PC-3 (cell line): Measurements from ENCODE around the gene IFI27L1.

ENCODE experiments used
- CTCF ChIP-seq: fragments of 300-600 bp; sonication (generic); conservative IDR thresholded peaks from 2 replicates; pipeline ENCODE4 v1.5.1; 2017; ENCODE audit warnings: antibody characterized with exemption, low read depth, mild to moderate bottlenecking, low read length
- EZH2 ChIP-seq: fragments of 300-600 bp; sonication (generic); IDR thresholded peaks from one replicate; pipeline ENCODE4 v1.6.1; 2017; ENCODE audit warnings: antibody characterized with exemption, mild to moderate bottlenecking, low read length; ENCODE audit not compliant: unreplicated experiment
- EZH2phosphoT487 ChIP-seq: fragments of 300-600 bp; sonication (generic); IDR thresholded peaks from 2 replicates; pipeline ENCODE4 v1.6.1; 2018; ENCODE audit warnings: mild to moderate bottlenecking, antibody characterized with exemption, low read length, borderline replicate concordance

DNA sequence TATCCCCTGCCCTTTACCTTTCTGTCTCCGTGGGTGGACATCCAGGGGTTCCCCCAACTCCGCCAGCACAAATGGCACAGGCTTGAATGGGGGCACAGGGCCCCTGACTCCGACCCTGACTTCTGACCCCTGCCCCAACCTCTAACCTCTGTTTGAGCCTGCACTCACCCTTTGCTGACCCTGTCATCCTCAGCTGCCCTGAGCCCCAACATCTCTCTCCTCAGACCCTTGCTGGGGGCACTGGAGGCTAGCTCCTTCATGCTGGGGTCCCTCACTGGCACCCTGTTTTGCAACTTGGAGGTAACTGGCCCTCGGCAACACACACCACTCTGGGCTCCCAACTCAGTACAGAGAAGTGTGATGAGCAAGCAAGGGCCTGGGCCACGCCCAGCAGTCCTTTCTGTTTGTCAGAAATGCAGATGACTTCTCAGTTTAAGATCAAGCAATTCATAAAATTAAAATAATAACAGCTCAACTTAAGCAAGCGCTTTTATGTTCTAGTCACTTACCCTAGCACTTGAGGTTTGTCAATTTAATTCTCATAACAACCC lies 31.5 kb downstream of the IFI27L1 start:
- no peak for TF ChIP-seq CTCF
- no peak for TF ChIP-seq EZH2phosphoT487
- no peak for TF ChIP-seq EZH2
